ENCODE data around the gene GLIS1. TPM values are rescaled to one million over a fixed set of nuclear protein-coding genes. Genes with fewer than 3 reads are reported as not detected.

GLIS1 gene
- total and polyA plus RNA-seq, 2 donors (not counting 3 experiments of a cell fraction or from before 2014, with no cell fraction given), result not detected

GRCh38 chr1:53677486-53677885 lies 61.5 kb downstream of the GLIS1 start:
- no peak overlapping the region for H3K4me2 ChIP-seq (ENCODE audit: insufficient read depth, low read length)
- H2AFZ ChIP-seq (ENCODE audit: low read depth, low read length), result no peak overlapping the region
- H3K36me3 ChIP-seq (ENCODE audit: control insufficient read depth in 2 of 2, extremely low read depth in 1 of 2, insufficient read depth in 2 of 2, low read length in 2 of 2), result no peaks in the 10 kb centered on the region
- no peak for TF ChIP-seq EZH2 (IDR thresholded peaks at IDR 0.05; ENCODE audit: borderline replicate concordance, low read depth, low read length, severe bottlenecking)
- no peak for TF ChIP-seq FOS (IDR thresholded peaks at IDR 0.05; ENCODE audit: borderline replicate concordance, insufficient read depth, low read length)
- no peak for TF ChIP-seq GATA2 (IDR thresholded peaks at IDR 0.05; ENCODE audit: insufficient read depth, insufficient read length, low read depth, low read length)
- no peak for TF ChIP-seq JUN (IDR thresholded peaks at IDR 0.05; ENCODE audit: borderline replicate concordance, insufficient read depth, insufficient read length, low read depth)
- TF ChIP-seq MYC (IDR thresholded peaks at IDR 0.05; ENCODE audit: low read depth, low read length), result no peak
- TF ChIP-seq MAX (IDR thresholded peaks at IDR 0.05; ENCODE audit: insufficient read depth, insufficient read length), result no peak
- no peak for TF ChIP-seq POLR2AphosphoS5 (IDR thresholded peaks at IDR 0.05; ENCODE audit: insufficient read depth, low read depth, low read length)
- TF ChIP-seq POLR2A (IDR thresholded peaks at IDR 0.05; ENCODE audit: low read depth, low read length), result no peak
- no peak for TF ChIP-seq CTCF (IDR thresholded peaks at IDR 0.05; ENCODE audit: extremely low read depth in 1 of 2, insufficient read depth in 1 of 2, low read depth in 1 of 2, low read length in 2 of 2)
- peaks cover 4 to 8% of the 10 kb centered on the region in 2 experiments for H3K27me3 ChIP-seq (ENCODE audit: control insufficient read depth in 2 of 2, insufficient read depth in 2 of 2, low read length in 2 of 2)
- H3K4me3 ChIP-seq (replicated peaks in 1 of 3; ENCODE audit: insufficient read depth in 1 of 3, low read depth in 1 of 3, low read length in 3 of 3), result no peak overlapping the region
- H3K9me3 ChIP-seq (replicated peaks; ENCODE audit: control insufficient read depth, insufficient read depth, low read length), result no peaks in the 10 kb centered on the region
- FAIRE-seq, result no peak
- intact Hi-C loops (cut with micrococcal nuclease), result no loop called here
- no peaks in the 10 kb centered on the region for H3K4me1 ChIP-seq (ENCODE audit: control insufficient read depth, extremely low read depth, insufficient read depth, low read length)
- ChIA-PET CTCF (no interaction called here), POLR2A (no interaction called here)
- H3K9me1 ChIP-seq (replicated peaks; ENCODE audit: control insufficient read depth, extremely low read depth, insufficient read depth, low read length), result no peaks in the 10 kb centered on the region
- H3K9ac ChIP-seq (replicated peaks; ENCODE audit: extremely low read depth, insufficient read depth, low read length), result no peak overlapping the region
- H4K20me1 ChIP-seq (replicated peaks; ENCODE audit: control insufficient read depth, extremely low read depth, insufficient read depth, low read length), result no peaks in the 10 kb centered on the region
- DNase-seq (ENCODE audit: low read depth, low spot score), result no peak
- dilution Hi-C loops (cut with MboI; ENCODE audit: extremely low pct_ligation_motif_present, low sequenced_read_pairs), result no loop called here
- no peaks in the 10 kb centered on the region for H3K79me2 ChIP-seq (ENCODE audit: control insufficient read depth, insufficient read depth, low read length)
- no peak overlapping the region for H3K27ac ChIP-seq (ENCODE audit: insufficient read depth, low read depth, low read length)
- BruUV-seq (replicated peaks), result no TSS peak
